Neutrophil (primary cell): ENCODE data around the gene ABCC4.

ENCODE experiments used
- H3K27ac ChIP-seq: fragments of 200-600 bp; sonication (generic); 2 replicates; pipeline ENCODE4 v1.5.1; 2016; ENCODE audit warnings: mild to moderate bottlenecking, moderate library complexity
- H3K27me3 ChIP-seq: fragments of 200-600 bp; sonication (generic); 2 replicates; pipeline ENCODE4 v1.6.0; 2016; ENCODE audit warnings: mild to moderate bottlenecking
- H3K36me3 ChIP-seq: fragments of 200-600 bp; sonication (generic); 2 replicates; pipeline ENCODE4 v1.5.1; 2017
- H3K4me1 ChIP-seq, 2 experiments: fragments of 200-600 bp in 1 of 2; sonication (generic) in 1 of 2; 1 replicate in 1 of 2; 2 replicates in 1 of 2; pipeline versions ENCODE4 v1.5.1 to v1.6.1; 2013 to 2016; ENCODE audit warnings: low read depth in 1 of 2, low read length in 1 of 2, mild to moderate bottlenecking in 1 of 2, moderate library complexity in 1 of 2; ENCODE audit not compliant: control insufficient read depth in 1 of 2, insufficient read depth in 1 of 2
- H3K4me3 ChIP-seq, 2 experiments: fragments of 200-600 bp in 1 of 2; sonication (generic) in 1 of 2; 1 replicate in 1 of 2; 2 replicates in 1 of 2; pipeline ENCODE4 v1.5.1; 2013 to 2016; ENCODE audit warnings: low read depth in 1 of 2, low read length in 1 of 2, mild to moderate bottlenecking in 1 of 2, moderate library complexity in 1 of 2
- H3K9me3 ChIP-seq: fragments of 200-600 bp; sonication (generic); 2 replicates; pipeline ENCODE4 v1.5.1; 2016
- CTCF ChIP-seq: fragments of 200-600 bp; sonication (generic); IDR thresholded peaks from 2 replicates; pipeline ENCODE4 v1.5.1; 2016; ENCODE audit warnings: antibody characterized with exemption

Gene ABCC4

GRCh38 chr13:95150555-95150954 lies 150.7 kb downstream of the ABCC4 start:
- Histone ChIP-seq H3K27ac (no peak overlapping the region), H3K27me3 (no peaks in the 10 kb centered on the region), H3K9me3 (no peaks in the 10 kb centered on the region), H3K4me1 (peaks cover 8 to 21% of the 10 kb centered on the region in 2 experiments), H3K36me3 (no peaks in the 10 kb centered on the region), H3K4me3 (no peak overlapping the region)
- no peak for TF ChIP-seq CTCF

- no peak overlapping the region for H3K4me3 ChIP-seq
- peaks cover 8 to 22% of the 10 kb centered on the region in 2 experiments for H3K4me1 ChIP-seq
- no peaks in the 10 kb centered on the region for H3K9me3 ChIP-seq
- H3K36me3 ChIP-seq = no peaks in the 10 kb centered on the region
- H3K27me3 ChIP-seq = no peaks in the 10 kb centered on the region
- H3K27ac ChIP-seq = no peak overlapping the region
- TF ChIP-seq CTCF = no peak
Measured at GRCh38 chr13:95146486-95146885, 154.8 kb downstream of the ABCC4 start.

- H3K9me3 ChIP-seq = no peaks in the 10 kb centered on the region
- no peak for TF ChIP-seq CTCF
- H3K27me3 ChIP-seq = no peaks in the 10 kb centered on the region
- no peak overlapping the region for H3K4me3 ChIP-seq
- no peaks in the 10 kb centered on the region for H3K36me3 ChIP-seq
- H3K4me1 ChIP-seq = peaks cover 8 to 22% of the 10 kb centered on the region in 2 experiments
- no peak overlapping the region for H3K27ac ChIP-seq
Measured at GRCh38 chr13:95145587-95145986, 155.7 kb downstream of the ABCC4 start.

- Histone ChIP-seq H3K4me1 (peaks cover 0 to under 1% of the 10 kb centered on the region in 2 experiments), H3K4me3 (no peak overlapping the region), H3K27ac (no peak overlapping the region), H3K36me3 (no peaks in the 10 kb centered on the region), H3K9me3 (no peaks in the 10 kb centered on the region), H3K27me3 (no peaks in the 10 kb centered on the region)
- no peak for TF ChIP-seq CTCF
Measured at GRCh38 chr13:95140502-95140901, 160.7 kb downstream of the ABCC4 start.

GRCh38 chr13:95138876-95139585 lies 162.2 kb downstream of the ABCC4 start:
- no peak for TF ChIP-seq CTCF
- Histone ChIP-seq H3K27me3 (no peaks in the 10 kb centered on the region), H3K9me3 (no peaks in the 10 kb centered on the region), H3K27ac (no peak overlapping the region), H3K4me3 (no peak overlapping the region), H3K4me1 (no peaks in the 10 kb centered on the region), H3K36me3 (no peaks in the 10 kb centered on the region)
